GM23338 (cell line): ENCODE results near the gene YWHAQ. TPM values are rescaled to one million over a fixed set of nuclear protein-coding genes. Genes with fewer than 3 reads are reported as not detected.

ENCODE experiments used
- ATAC-seq: fragments of 200-7000 bp; cut with Tn5 transposase; 3 replicates; pipeline ENCODE4 v1.9.1; 2020
- DNase-seq: peaks from one replicate; pipeline ENCODE4 v3.0.0-alpha.2; 2015; ENCODE audit warnings: low spot score
- H2AFZ ChIP-seq: fragments of 200-600 bp; sonication (generic); 2 replicates; pipeline ENCODE4 v1.8.0; 2016; ENCODE audit warnings: antibody characterized with exemption, mild to moderate bottlenecking, moderate library complexity
- H3F3A ChIP-seq: fragments of 200-600 bp; sonication (generic); replicated peaks from 2 replicates; pipeline ENCODE4 v1.8.0; 2017; ENCODE audit warnings: antibody characterized with exemption, mixed run types, low read depth
- H3K27ac ChIP-seq: fragments of 200-600 bp; sonication (generic); 2 replicates; pipeline ENCODE4 v1.6.1; 2016; ENCODE audit warnings: low read depth
- H3K27me3 ChIP-seq: fragments of 200-600 bp; sonication (generic); 2 replicates; pipeline ENCODE4 v1.8.0; 2016; ENCODE audit warnings: mild to moderate bottlenecking, mixed run types, moderate library complexity; ENCODE audit not compliant: insufficient read depth
- H3K36me3 ChIP-seq: fragments of 200-600 bp; sonication (generic); 2 replicates; pipeline ENCODE4 v1.8.0; 2016; ENCODE audit warnings: mild to moderate bottlenecking; ENCODE audit not compliant: insufficient read depth
- H3K4me1 ChIP-seq: fragments of 200-600 bp; sonication (generic); 2 replicates; pipeline ENCODE4 v1.8.0; 2016; ENCODE audit warnings: mild to moderate bottlenecking, moderate library complexity; ENCODE audit not compliant: insufficient read depth
- H3K4me2 ChIP-seq: fragments of 200-600 bp; sonication (generic); 2 replicates; pipeline ENCODE4 v1.7.1; 2017; ENCODE audit warnings: mixed run types
- H3K4me3 ChIP-seq: fragments of 200-600 bp; sonication (generic); 2 replicates; pipeline ENCODE4 v1.6.1; 2016; ENCODE audit warnings: mixed run types
- H3K79me2 ChIP-seq: fragments of 200-600 bp; sonication (generic); replicated peaks from 2 replicates; pipeline ENCODE4 v1.8.0; 2017; ENCODE audit warnings: mild to moderate bottlenecking; ENCODE audit not compliant: insufficient read depth
- H3K9me2 ChIP-seq: fragments of 200-600 bp; sonication (generic); 2 replicates; pipeline ENCODE4 v1.8.0; 2017; ENCODE audit not compliant: insufficient read depth
- H4K20me1 ChIP-seq: fragments of 200-600 bp; sonication (generic); replicated peaks from 2 replicates; pipeline ENCODE4 v1.8.0; 2017; ENCODE audit warnings: mild to moderate bottlenecking; ENCODE audit not compliant: insufficient read depth
- H3K27ac Mint-ChIP-seq: 2 replicates; pipeline ENCODE4 v1.8.0; 2020; ENCODE audit warnings: inconsistent platforms, mild to moderate bottlenecking, moderate library complexity, mixed read lengths
- H3K27me3 Mint-ChIP-seq: 3 replicates; pipeline ENCODE4 v1.8.0; 2022; ENCODE audit warnings: low read depth, mild to moderate bottlenecking, moderate library complexity, mixed read lengths, inconsistent platforms; ENCODE audit not compliant: insufficient read depth, poor library complexity
- H3K36me3 Mint-ChIP-seq: 3 replicates; pipeline ENCODE4 v1.8.0; 2021; ENCODE audit warnings: low read depth, mild to moderate bottlenecking, inconsistent platforms, moderate library complexity, mixed read lengths
- H3K4me1 Mint-ChIP-seq: 3 replicates; pipeline ENCODE4 v1.8.0; 2020; ENCODE audit warnings: mild to moderate bottlenecking, inconsistent platforms, mixed read lengths
- H3K4me3 Mint-ChIP-seq: 3 replicates; pipeline ENCODE4 v1.8.0; 2021; ENCODE audit warnings: moderate library complexity, mild to moderate bottlenecking, inconsistent platforms, mixed read lengths
- H3K9me3 Mint-ChIP-seq: 3 replicates; pipeline ENCODE4 v1.8.0; 2020; ENCODE audit warnings: moderate library complexity, mild to moderate bottlenecking, inconsistent platforms, mixed read lengths
- CREB1 ChIP-seq: fragments of 250-450 bp; sonication (Bioruptor Pico); IDR thresholded peaks from 2 replicates; pipeline ENCODE4 v1.5.0; 2020; ENCODE audit warnings: low read depth, mild to moderate bottlenecking, moderate library complexity
- EZH2 ChIP-seq: fragments of 200-600 bp; sonication (generic); IDR thresholded peaks from one replicate; pipeline ENCODE4 v1.8.0; 2017; ENCODE audit warnings: antibody characterized with exemption, mild to moderate bottlenecking, low read depth; ENCODE audit not compliant: unreplicated experiment
- EZH2phosphoT487 ChIP-seq: fragments of 200-600 bp; sonication (generic); IDR thresholded peaks from one replicate; pipeline ENCODE4 v1.8.1; 2018; ENCODE audit warnings: antibody characterized with exemption; ENCODE audit not compliant: unreplicated experiment
- JUNB ChIP-seq: IDR thresholded peaks from one replicate; pipeline ENCODE4 v1.6.1; 2016; ENCODE audit warnings: antibody characterized with exemption; ENCODE audit not compliant: unreplicated experiment
- NANOG ChIP-seq: IDR thresholded peaks from 2 replicates; pipeline ENCODE4 v1.6.1; 2016; ENCODE audit warnings: antibody characterized with exemption, borderline replicate concordance
- POLR2AphosphoS5 ChIP-seq: IDR thresholded peaks from 2 replicates; pipeline ENCODE4 v1.6.1; 2016; ENCODE audit warnings: antibody characterized with exemption, low read depth
- STAT1 ChIP-seq: IDR thresholded peaks from one replicate; pipeline ENCODE4 v1.6.1; 2016; ENCODE audit warnings: antibody characterized with exemption; ENCODE audit not compliant: unreplicated experiment
- ZNF114 ChIP-seq: fragments of 250-450 bp; sonication (Bioruptor Pico); IDR thresholded peaks from 2 replicates; pipeline ENCODE4 v1.5.0; 2020; ENCODE audit warnings: mild to moderate bottlenecking, moderate library complexity
- ZNF331 ChIP-seq: fragments of 250-450 bp; sonication (Bioruptor Pico); IDR thresholded peaks from 2 replicates; pipeline ENCODE4 v1.5.0; 2020; ENCODE audit warnings: low read depth, mild to moderate bottlenecking, moderate library complexity
- ZNF462 ChIP-seq: fragments of 250-450 bp; sonication (Bioruptor Pico); IDR thresholded peaks from 2 replicates; pipeline ENCODE4 v1.5.0; 2020; ENCODE audit warnings: mild to moderate bottlenecking, moderate library complexity
- polyA plus RNA-seq: library from polyadenylated mRNA; unstranded; fragments of >200 nt; fragmentation: Nextera tagmentation; extraction: Ambion mirVana; gene quantifications from 2 replicates; pipeline ENCODE4 v1.2.1, GENCODE V29; 2016
- total RNA-seq: library from RNA; depleted of rRNA; stranded (reverse); fragments of >200 nt; shearing (Covaris generic); gene quantifications from 2 replicates; pipeline ENCODE4 v1.2.3, GENCODE V29; 2014
- TF ChIP-seq, protein P1 (sequence below): IDR thresholded peaks from one replicate; pipeline ENCODE4 v1.6.1; 2018; ENCODE audit warnings: antibody characterized with exemption; ENCODE audit not compliant: unreplicated experiment
- TF ChIP-seq, protein P2 (sequence below): IDR thresholded peaks from 2 replicates; pipeline ENCODE4 v1.6.1; 2016; ENCODE audit warnings: antibody characterized with exemption

Gene YWHAQ
- total and polyA plus RNA-seq, 2 experiments from 2014 or later: 295 to 464 TPM

DNA sequence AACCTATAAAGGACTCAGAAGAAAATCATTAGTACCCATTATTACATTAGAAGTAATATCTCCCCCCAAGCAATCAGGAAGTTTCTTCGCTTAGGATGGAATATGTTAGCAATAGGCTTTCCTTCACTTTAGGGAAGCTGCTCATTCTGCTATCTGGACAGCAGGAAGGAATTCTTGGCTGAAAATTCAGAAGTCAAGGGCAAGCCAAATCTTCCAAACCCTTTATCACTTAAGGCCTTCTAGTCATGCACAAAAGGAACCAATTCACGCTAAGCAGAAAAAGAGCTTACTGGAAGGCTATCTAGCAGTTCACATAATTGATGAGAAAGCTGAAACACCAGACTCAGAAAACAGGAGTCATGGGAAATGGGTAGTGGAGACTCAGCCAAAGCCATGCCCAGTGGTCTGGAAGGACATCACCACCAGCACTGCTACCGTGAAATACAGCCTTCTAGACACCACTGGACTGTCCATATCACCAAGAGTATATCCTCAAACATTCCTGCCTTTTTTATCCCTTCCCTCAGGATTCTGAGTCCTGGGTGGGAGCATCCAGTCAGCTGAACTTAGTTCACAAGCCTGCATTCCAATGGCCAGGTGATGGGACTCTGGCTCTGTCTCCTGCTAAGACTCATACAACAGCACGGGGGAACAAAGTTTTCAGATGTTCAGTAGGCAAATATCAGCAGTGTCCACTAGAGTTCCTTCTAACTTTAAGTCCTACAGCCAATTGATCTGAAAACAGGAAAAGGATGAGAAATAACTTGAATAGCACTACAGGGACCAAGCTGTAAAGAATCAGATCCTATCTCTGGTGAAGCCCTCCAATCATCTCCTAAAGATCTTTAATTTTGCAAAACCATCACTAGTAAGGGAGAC is 60.4 kb downstream of the YWHAQ start (continued):
- TF ChIP-seq ZNF331 (CRISPR knock-in tag) (no peak), STAT1 (no peak), CREB1 (CRISPR knock-in tag) (no peak), ZNF114 (CRISPR knock-in tag) (no peak), EZH2 (no peak), POLR2AphosphoS5 (no peak)
- TF ChIP-seq, protein P1, sequence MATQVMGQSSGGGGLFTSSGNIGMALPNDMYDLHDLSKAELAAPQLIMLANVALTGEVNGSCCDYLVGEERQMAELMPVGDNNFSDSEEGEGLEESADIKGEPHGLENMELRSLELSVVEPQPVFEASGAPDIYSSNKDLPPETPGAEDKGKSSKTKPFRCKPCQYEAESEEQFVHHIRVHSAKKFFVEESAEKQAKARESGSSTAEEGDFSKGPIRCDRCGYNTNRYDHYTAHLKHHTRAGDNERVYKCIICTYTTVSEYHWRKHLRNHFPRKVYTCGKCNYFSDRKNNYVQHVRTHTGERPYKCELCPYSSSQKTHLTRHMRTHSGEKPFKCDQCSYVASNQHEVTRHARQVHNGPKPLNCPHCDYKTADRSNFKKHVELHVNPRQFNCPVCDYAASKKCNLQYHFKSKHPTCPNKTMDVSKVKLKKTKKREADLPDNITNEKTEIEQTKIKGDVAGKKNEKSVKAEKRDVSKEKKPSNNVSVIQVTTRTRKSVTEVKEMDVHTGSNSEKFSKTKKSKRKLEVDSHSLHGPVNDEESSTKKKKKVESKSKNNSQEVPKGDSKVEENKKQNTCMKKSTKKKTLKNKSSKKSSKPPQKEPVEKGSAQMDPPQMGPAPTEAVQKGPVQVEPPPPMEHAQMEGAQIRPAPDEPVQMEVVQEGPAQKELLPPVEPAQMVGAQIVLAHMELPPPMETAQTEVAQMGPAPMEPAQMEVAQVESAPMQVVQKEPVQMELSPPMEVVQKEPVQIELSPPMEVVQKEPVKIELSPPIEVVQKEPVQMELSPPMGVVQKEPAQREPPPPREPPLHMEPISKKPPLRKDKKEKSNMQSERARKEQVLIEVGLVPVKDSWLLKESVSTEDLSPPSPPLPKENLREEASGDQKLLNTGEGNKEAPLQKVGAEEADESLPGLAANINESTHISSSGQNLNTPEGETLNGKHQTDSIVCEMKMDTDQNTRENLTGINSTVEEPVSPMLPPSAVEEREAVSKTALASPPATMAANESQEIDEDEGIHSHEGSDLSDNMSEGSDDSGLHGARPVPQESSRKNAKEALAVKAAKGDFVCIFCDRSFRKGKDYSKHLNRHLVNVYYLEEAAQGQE: no peak
- TF ChIP-seq, protein P2, sequence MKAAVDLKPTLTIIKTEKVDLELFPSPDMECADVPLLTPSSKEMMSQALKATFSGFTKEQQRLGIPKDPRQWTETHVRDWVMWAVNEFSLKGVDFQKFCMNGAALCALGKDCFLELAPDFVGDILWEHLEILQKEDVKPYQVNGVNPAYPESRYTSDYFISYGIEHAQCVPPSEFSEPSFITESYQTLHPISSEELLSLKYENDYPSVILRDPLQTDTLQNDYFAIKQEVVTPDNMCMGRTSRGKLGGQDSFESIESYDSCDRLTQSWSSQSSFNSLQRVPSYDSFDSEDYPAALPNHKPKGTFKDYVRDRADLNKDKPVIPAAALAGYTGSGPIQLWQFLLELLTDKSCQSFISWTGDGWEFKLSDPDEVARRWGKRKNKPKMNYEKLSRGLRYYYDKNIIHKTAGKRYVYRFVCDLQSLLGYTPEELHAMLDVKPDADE: no peak

GRCh38 chr2:9565436-9566153 is 65.2 kb downstream of the YWHAQ start:
- no peak overlapping the region for H3K27ac Mint-ChIP-seq
- Histone ChIP-seq H3K36me3 (no peaks in the 10 kb centered on the region), H3K27ac (no peak overlapping the region), H4K20me1 (no peaks in the 10 kb centered on the region), H3K4me1 (no peaks in the 10 kb centered on the region), H3K4me3 (no peak overlapping the region), H2AFZ (no peak overlapping the region), H3K4me2 (no peak overlapping the region), H3K9me2 (no peaks in the 10 kb centered on the region), H3F3A (no peaks in the 10 kb centered on the region), H3K79me2 (no peaks in the 10 kb centered on the region), H3K27me3 (no peaks in the 10 kb centered on the region)
- H3K4me3 Mint-ChIP-seq: no peak overlapping the region
- no peaks in the 10 kb centered on the region for H3K27me3 Mint-ChIP-seq
- H3K4me1 Mint-ChIP-seq: no peaks in the 10 kb centered on the region
- DNase-seq: no peak
- H3K36me3 Mint-ChIP-seq: no peaks in the 10 kb centered on the region
- H3K9me3 Mint-ChIP-seq: no peaks in the 10 kb centered on the region
- no peak for ATAC-seq
- TF ChIP-seq ZNF114 (CRISPR knock-in tag) (no peak), ZNF462 (no peak), NANOG (no peak), EZH2 (no peak), CREB1 (CRISPR knock-in tag) (no peak), EZH2phosphoT487 (no peak), POLR2AphosphoS5 (no peak), STAT1 (no peak), JUNB (no peak)
